Astrocyte (in vitro differentiated cells and primary cell): ENCODE data around the gene DAB2.

Experiments
- EZH2 ChIP-seq: IDR thresholded peaks from 2 replicates; pipeline ENCODE4 v1.6.1; 2012; ENCODE audit warnings: mild to moderate bottlenecking, low read length, inconsistent platforms; ENCODE audit not compliant: insufficient read depth
- TF ChIP-seq, protein P1 (sequence below): IDR thresholded peaks from 2 replicates; pipeline ENCODE4 v1.5.1; 2011; ENCODE audit warnings: low read depth, mild to moderate bottlenecking, inconsistent platforms, low read length, moderate library complexity; ENCODE audit not compliant: insufficient read depth

DNA sequence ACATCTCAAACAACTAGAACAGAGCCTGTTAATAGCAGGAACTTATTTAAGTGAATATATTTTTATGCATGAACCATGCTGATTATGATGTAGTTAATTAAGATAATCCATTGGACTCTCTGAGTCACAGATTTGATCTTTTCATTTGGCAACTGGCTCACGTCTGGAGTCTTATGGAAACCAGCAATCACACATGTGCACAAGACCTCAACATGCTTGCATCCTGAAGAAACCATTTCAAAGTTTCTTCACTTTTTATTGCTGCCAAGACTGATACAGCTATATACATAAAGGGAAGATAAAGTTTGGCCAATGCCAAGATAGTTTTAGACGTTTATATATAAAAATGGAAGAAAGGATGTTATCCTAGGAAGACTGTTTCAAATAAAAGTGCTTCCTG lies 47.2 kb downstream of the DAB2 start:
- TF ChIP-seq, protein P1, sequence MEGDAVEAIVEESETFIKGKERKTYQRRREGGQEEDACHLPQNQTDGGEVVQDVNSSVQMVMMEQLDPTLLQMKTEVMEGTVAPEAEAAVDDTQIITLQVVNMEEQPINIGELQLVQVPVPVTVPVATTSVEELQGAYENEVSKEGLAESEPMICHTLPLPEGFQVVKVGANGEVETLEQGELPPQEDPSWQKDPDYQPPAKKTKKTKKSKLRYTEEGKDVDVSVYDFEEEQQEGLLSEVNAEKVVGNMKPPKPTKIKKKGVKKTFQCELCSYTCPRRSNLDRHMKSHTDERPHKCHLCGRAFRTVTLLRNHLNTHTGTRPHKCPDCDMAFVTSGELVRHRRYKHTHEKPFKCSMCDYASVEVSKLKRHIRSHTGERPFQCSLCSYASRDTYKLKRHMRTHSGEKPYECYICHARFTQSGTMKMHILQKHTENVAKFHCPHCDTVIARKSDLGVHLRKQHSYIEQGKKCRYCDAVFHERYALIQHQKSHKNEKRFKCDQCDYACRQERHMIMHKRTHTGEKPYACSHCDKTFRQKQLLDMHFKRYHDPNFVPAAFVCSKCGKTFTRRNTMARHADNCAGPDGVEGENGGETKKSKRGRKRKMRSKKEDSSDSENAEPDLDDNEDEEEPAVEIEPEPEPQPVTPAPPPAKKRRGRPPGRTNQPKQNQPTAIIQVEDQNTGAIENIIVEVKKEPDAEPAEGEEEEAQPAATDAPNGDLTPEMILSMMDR, result no peak
- TF ChIP-seq EZH2, result no peak
